Gastroesophageal sphincter (tissue), 3 donors: Measurements from ENCODE around the gene SULT1A1.
"Not testable (repeated sequence)": the region's sequence is repeated elsewhere in the genome, so short reads cannot be mapped to it uniquely, and the experiment has no call there.

ENCODE experiments used
- CTCF ChIP-seq, 4 experiments: fragments of 200-600 bp in 2 of 4; fragments of 450-650 bp in 2 of 4; sonication (generic) in 1 of 4; IDR thresholded peaks; one replicate each; pipeline ENCODE4 v1.5.1; 2017 to 2019; ENCODE audit warnings: antibody characterized with exemption in 4 of 4, mild to moderate bottlenecking in 2 of 4, moderate library complexity in 2 of 4
- EP300 ChIP-seq: sonication (generic); formaldehyde crosslinking; IDR thresholded peaks from one replicate; pipeline ENCODE4 v1.6.1; 2017; ENCODE audit warnings: antibody characterized with exemption, mild to moderate bottlenecking
- POLR2A ChIP-seq, 2 donors: fragments of 450-650 bp; IDR thresholded peaks; one replicate each; pipeline ENCODE4 v1.6.1; 2017; ENCODE audit warnings: antibody characterized with exemption in 2 of 2, mild to moderate bottlenecking in 2 of 2, moderate library complexity in 1 of 2
- POLR2AphosphoS5 ChIP-seq: sonication (generic); formaldehyde crosslinking; IDR thresholded peaks from one replicate; pipeline ENCODE4 v1.6.1; 2017; ENCODE audit warnings: antibody characterized with exemption

- not testable (repeated sequence) for TF ChIP-seq EP300; CTCF (IDR thresholded peaks at IDR 0.05); POLR2A (IDR thresholded peaks at IDR 0.05); POLR2AphosphoS5
Observed at GRCh38 chr16:28613912-28614311, 4.1 kb upstream of the SULT1A1 start.
